ENCODE data around the gene PPFIA3. TPM values are rescaled to one million over a fixed set of nuclear protein-coding genes. Genes with fewer than 3 reads are reported as not detected.
"Not testable (repeated sequence)": the region's sequence is repeated elsewhere in the genome, so short reads cannot be mapped to it uniquely, and the experiment has no call there.

PPFIA3 gene
- total RNA-seq, 2 donors from 2014 or later: 3.6 to 3.9 TPM

GRCh38 chr19:49127225-49127624, 7.9 kb downstream of the PPFIA3 start:
- not testable (repeated sequence) for H3K27me3 Mint-ChIP-seq; H3K9me3 Mint-ChIP-seq; H3K36me3 Mint-ChIP-seq (ENCODE audit: low read depth); H3K27ac Mint-ChIP-seq; ATAC-seq (replicated peaks); H3K4me1 Mint-ChIP-seq
- peak overlapping the region; percentile 74 for H3K4me3 Mint-ChIP-seq

DNA sequence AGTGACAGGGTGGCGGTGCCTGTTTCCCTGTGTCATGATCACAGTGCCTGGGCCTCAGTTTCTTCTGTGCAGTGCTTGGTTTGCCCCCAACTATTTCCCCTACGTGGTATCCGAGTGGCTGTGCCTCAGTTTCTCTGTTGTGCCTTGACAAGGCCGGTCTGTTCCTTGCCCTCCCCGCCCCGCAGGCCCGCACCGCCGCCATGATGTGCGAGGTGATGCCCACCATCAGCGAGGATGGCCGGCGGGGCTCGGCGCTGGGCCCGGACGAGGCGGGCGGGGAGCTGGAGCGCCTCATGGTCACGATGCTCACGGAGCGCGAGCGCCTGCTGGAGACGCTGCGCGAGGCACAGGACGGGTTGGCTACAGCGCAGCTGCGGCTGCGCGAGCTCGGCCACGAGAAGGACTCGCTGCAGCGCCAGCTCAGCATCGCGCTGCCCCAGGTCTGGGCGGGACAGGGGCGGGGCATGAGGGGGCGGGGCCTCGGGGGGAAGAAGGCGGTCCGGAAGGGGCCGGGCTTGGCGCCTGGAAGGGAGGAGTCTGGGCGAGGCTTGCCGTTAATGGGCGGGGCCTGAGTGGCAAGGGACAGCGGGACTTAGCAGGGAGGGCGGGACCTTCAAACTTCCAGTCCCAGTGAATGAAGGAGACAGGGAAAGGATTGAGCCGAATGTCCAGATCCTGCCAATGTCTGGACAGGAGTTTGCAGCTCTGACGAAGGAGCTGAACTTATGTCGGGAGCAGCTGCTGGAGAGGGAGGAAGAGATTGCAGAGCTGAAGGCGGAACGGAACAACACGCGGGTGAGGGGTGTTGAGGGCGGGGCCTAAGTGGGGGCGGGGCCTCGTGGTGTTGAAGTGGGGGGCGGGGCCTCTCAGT, 8.6 kb downstream of the PPFIA3 start:
- Mint-ChIP-seq H3K4me3 (peak overlapping the region; percentile 74), H3K36me3 (ENCODE audit: low read depth) (no peaks in the 10 kb centered on the region), H3K27me3 (no peaks in the 10 kb centered on the region), H3K27ac (no peak overlapping the region), H3K9me3 (no peaks in the 10 kb centered on the region), H3K4me1 (peaks cover 7% of the 10 kb centered on the region)
- ATAC-seq (replicated peaks): peak; percentile 95

GRCh38 chr19:49128545-49129237, 9.3 kb downstream of the PPFIA3 start:
- no peaks in the 10 kb centered on the region for H3K9me3 Mint-ChIP-seq
- H3K4me1 Mint-ChIP-seq: peaks cover 7% of the 10 kb centered on the region
- no peaks in the 10 kb centered on the region for H3K36me3 Mint-ChIP-seq (ENCODE audit: low read depth)
- no peak for ATAC-seq (replicated peaks)
- peak overlapping the region; percentile 74 for H3K4me3 Mint-ChIP-seq
- H3K27me3 Mint-ChIP-seq: no peaks in the 10 kb centered on the region
- H3K27ac Mint-ChIP-seq: no peak overlapping the region

GRCh38 chr19:49129238-49129583, 9.9 kb downstream of the PPFIA3 start:
- ATAC-seq (replicated peaks): no peak
- Mint-ChIP-seq H3K27me3 (no peaks in the 10 kb centered on the region), H3K36me3 (ENCODE audit: low read depth) (no peaks in the 10 kb centered on the region), H3K4me1 (peaks cover 7% of the 10 kb centered on the region), H3K9me3 (no peaks in the 10 kb centered on the region), H3K27ac (no peak overlapping the region), H3K4me3 (peak overlapping the region; percentile 74)

GRCh38 chr19:49130325-49130724, 11.0 kb downstream of the PPFIA3 start:
- Mint-ChIP-seq H3K27ac (no peak overlapping the region), H3K4me3 (no peak overlapping the region), H3K4me1 (peaks cover 7% of the 10 kb centered on the region), H3K9me3 (no peaks in the 10 kb centered on the region), H3K27me3 (no peaks in the 10 kb centered on the region), H3K36me3 (ENCODE audit: low read depth) (no peaks in the 10 kb centered on the region)
- ATAC-seq (replicated peaks): no peak

- Mint-ChIP-seq H3K4me1 (peaks cover 7% of the 10 kb centered on the region), H3K27me3 (no peaks in the 10 kb centered on the region), H3K9me3 (no peaks in the 10 kb centered on the region), H3K4me3 (peak overlapping the region; percentile 64), H3K36me3 (ENCODE audit: low read depth) (no peaks in the 10 kb centered on the region), H3K27ac (peak overlapping the region; percentile 38)
- ATAC-seq (replicated peaks): peak; percentile 28
Measured at GRCh38 chr19:49132974-49133609, 13.7 kb downstream of the PPFIA3 start.

DNA sequence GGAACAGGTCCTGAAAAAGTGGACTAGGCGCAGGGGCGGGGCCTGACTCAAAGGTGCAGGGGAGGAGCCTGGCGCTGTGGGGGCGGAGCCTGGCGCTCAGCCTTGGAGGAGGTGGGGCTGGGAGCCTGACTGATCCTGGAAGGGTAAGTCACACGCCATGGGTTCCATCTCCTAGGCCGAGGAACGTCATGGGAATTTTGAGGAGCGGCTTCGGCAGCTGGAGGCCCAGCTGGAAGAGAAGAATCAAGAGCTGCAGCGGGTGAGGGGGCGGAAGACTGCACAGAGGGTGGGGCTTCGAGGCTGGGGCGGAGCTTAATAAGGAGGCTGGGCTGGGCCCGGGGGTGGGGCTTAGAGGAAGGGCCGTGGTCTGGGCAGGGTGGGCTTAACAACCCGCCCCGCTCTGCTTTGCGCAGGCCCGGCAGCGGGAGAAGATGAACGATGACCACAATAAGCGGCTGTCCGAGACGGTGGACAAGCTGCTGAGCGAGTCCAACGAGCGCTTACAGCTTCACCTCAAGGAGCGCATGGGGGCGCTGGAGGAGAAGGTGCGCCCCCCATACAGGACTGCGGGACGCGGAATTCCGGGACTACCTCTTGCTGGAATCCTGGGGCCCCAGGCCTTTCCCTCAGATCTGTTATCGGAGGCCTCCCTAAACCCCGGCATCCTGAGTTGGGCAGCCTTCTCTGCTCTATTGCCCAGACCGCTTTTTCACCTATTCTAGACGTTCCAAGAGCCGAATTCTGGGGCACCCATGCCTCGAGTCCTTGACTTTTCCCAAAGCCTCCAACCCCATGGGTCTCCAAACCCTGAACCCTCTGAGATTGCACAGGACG, 14.5 kb downstream of the PPFIA3 start:
- peak; percentile 81 for ATAC-seq (replicated peaks)
- Mint-ChIP-seq H3K4me1 (peaks cover 3% of the 10 kb centered on the region), H3K9me3 (no peaks in the 10 kb centered on the region), H3K27ac (peak overlapping the region; percentile 38), H3K27me3 (no peaks in the 10 kb centered on the region), H3K36me3 (ENCODE audit: low read depth) (no peaks in the 10 kb centered on the region), H3K4me3 (peak overlapping the region; percentile 64)

DNA sequence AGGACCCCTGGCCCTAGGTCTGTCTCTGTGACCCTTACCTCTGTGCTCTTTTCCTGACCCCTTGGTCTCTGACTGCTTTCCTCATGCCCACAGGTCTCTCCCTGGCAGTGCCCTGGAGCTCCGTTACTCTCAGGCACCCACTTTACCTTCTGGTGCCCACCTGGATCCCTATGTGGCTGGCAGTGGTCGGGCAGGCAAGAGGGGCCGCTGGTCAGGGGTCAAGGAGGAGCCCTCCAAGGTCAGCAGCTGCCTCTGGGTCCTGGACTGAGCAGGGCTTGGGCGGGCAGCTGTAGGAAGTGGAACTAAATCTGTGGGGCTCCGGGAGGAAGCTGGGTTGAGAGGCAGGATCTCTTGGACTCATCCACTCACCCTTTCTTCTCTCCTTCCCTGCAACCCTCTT, 16.3 kb downstream of the PPFIA3 start:
- H3K27me3 Mint-ChIP-seq: no peaks in the 10 kb centered on the region
- H3K4me1 Mint-ChIP-seq: no peaks in the 10 kb centered on the region
- no peak overlapping the region for H3K4me3 Mint-ChIP-seq
- no peak overlapping the region for H3K27ac Mint-ChIP-seq
- H3K9me3 Mint-ChIP-seq: no peaks in the 10 kb centered on the region
- ATAC-seq (replicated peaks): no peak
- H3K36me3 Mint-ChIP-seq (ENCODE audit: low read depth): no peaks in the 10 kb centered on the region

DNA sequence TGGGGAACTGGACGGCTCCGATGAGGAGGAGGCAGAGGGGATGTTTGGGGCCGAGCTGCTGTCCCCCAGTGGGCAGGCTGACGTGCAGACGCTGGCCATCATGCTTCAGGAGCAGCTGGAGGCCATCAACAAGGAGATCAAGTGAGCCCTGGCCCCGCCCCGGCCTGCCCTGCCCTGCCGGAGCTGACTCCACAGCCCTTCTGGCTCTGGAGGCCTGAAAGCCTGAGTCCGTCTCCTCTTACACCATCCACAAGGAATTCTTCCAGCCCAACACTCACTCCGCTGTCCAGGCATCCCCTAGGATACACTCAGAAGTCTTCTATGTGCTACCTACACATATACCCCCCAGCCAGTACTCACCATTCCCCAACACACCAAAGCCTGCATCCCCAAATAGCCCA, 17.4 kb downstream of the PPFIA3 start:
- ATAC-seq (replicated peaks): no peak

GRCh38 chr19:49140951-49141350, 21.6 kb downstream of the PPFIA3 start:
- no peaks in the 10 kb centered on the region for H3K36me3 Mint-ChIP-seq (ENCODE audit: low read depth)

More for the DNA sequence above, 17.4 kb downstream of the PPFIA3 start:
- H3K27ac Mint-ChIP-seq: no peak overlapping the region
- no peak overlapping the region for H3K4me3 Mint-ChIP-seq
- H3K36me3 Mint-ChIP-seq (ENCODE audit: low read depth): no peaks in the 10 kb centered on the region
- peaks cover 7% of the 10 kb centered on the region for H3K4me1 Mint-ChIP-seq
- H3K27me3 Mint-ChIP-seq: peaks cover 6% of the 10 kb centered on the region
- no peaks in the 10 kb centered on the region for H3K9me3 Mint-ChIP-seq

DNA sequence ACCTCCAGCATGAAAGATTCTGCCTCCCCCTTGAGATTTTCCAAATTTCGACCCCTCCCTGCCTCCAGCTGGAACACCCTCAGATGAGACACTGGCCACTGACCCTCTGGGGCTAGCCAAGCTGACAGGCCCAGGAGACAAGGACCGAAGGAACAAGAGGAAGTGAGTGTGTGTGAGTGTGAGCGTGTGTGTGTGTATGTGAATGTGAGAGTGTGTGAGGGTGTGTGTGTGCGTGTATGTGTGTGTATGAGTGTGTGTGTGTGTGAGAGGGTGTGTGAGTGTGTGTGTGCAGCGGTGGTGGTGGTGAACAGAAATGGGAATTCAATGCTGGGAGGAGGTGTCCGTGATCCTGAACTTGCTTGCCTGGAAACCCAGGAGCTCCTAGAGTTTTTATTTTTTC, 22.0 kb downstream of the PPFIA3 start:
- Mint-ChIP-seq H3K27ac (no peak overlapping the region), H3K36me3 (ENCODE audit: low read depth) (no peaks in the 10 kb centered on the region), H3K9me3 (no peaks in the 10 kb centered on the region), H3K4me1 (peaks cover 23% of the 10 kb centered on the region), H3K27me3 (peaks cover 19% of the 10 kb centered on the region), H3K4me3 (no peak overlapping the region)
- no peak for ATAC-seq (replicated peaks)

More at GRCh38 chr19:49140951-49141350, 21.6 kb downstream of the PPFIA3 start:
- no peak overlapping the region for H3K27ac Mint-ChIP-seq
- no peaks in the 10 kb centered on the region for H3K9me3 Mint-ChIP-seq
- H3K4me3 Mint-ChIP-seq: no peak overlapping the region
- H3K4me1 Mint-ChIP-seq: peaks cover 23% of the 10 kb centered on the region
- no peak for ATAC-seq (replicated peaks)
- peaks cover 17% of the 10 kb centered on the region for H3K27me3 Mint-ChIP-seq

GRCh38 chr19:49142866-49143335, 23.6 kb downstream of the PPFIA3 start:
- peak; percentile 96 for ATAC-seq (replicated peaks)
- Mint-ChIP-seq H3K9me3 (no peaks in the 10 kb centered on the region), H3K27ac (no peak overlapping the region), H3K4me3 (peak overlapping the region; percentile 77), H3K4me1 (peaks cover 23% of the 10 kb centered on the region), H3K36me3 (ENCODE audit: low read depth) (no peaks in the 10 kb centered on the region), H3K27me3 (peaks cover 28% of the 10 kb centered on the region)

GRCh38 chr19:49145573-49146407, 26.4 kb downstream of the PPFIA3 start:
- H3K27me3 Mint-ChIP-seq: peaks cover 44% of the 10 kb centered on the region
- no peaks in the 10 kb centered on the region for H3K9me3 Mint-ChIP-seq
- H3K27ac Mint-ChIP-seq: peak overlapping the region; percentile 51
- H3K36me3 Mint-ChIP-seq (ENCODE audit: low read depth): no peaks in the 10 kb centered on the region
- peak overlapping the region; percentile 66 for H3K4me3 Mint-ChIP-seq
- peaks cover 27% of the 10 kb centered on the region for H3K4me1 Mint-ChIP-seq
- ATAC-seq (replicated peaks): peak; percentile 66

All from activated T-helper 17 cell treated with anti-CD3 and anti-CD28 coated beads, Interleukin-2, amount 50 U/mL, for 72 hours (primary cell).